H9 (cell line): ENCODE data around the gene CDH24. TPM values are rescaled to one million over a fixed set of nuclear protein-coding genes. Genes with fewer than 3 reads are reported as not detected.

Source experiments
- DNase-seq: peaks from one replicate; pipeline ENCODE4 v3.0.0-alpha.2; 2017
- H2AFZ ChIP-seq: one replicate; pipeline ENCODE4 v1.6.1; 2013; ENCODE audit warnings: mild to moderate bottlenecking, low read length, control low read depth, moderate library complexity
- H2AK5ac ChIP-seq: 2 replicates; pipeline ENCODE4 v1.6.1; 2013; ENCODE audit warnings: low read length, control low read depth, mixed read lengths; ENCODE audit not compliant: insufficient read length
- H2BK120ac ChIP-seq: one replicate; pipeline ENCODE4 v1.6.1; 2013; ENCODE audit warnings: low read depth, mild to moderate bottlenecking, low read length, control low read depth, inconsistent platforms; ENCODE audit not compliant: poor library complexity, severe bottlenecking
- H2BK12ac ChIP-seq: 2 replicates; pipeline ENCODE4 v1.6.1; 2013; ENCODE audit warnings: low read length, control low read depth, mixed read lengths, low read depth; ENCODE audit not compliant: insufficient read length
- H2BK15ac ChIP-seq: 2 replicates; pipeline ENCODE4 v1.6.1; 2013; ENCODE audit warnings: low read depth, low read length, control low read depth
- H2BK20ac ChIP-seq: one replicate; pipeline ENCODE4 v1.6.1; 2013; ENCODE audit warnings: low read depth, mild to moderate bottlenecking, low read length, control low read depth, inconsistent platforms; ENCODE audit not compliant: poor library complexity, severe bottlenecking
- H2BK5ac ChIP-seq: 2 replicates; pipeline ENCODE4 v1.6.1; 2013; ENCODE audit warnings: low read length, control low read depth, mixed read lengths; ENCODE audit not compliant: insufficient read length
- H3K14ac ChIP-seq: 2 replicates; pipeline ENCODE4 v1.6.1; 2013; ENCODE audit warnings: low read length, control low read depth; ENCODE audit not compliant: insufficient read depth
- H3K18ac ChIP-seq: 2 replicates; pipeline ENCODE4 v1.6.1; 2013; ENCODE audit warnings: low read depth, mild to moderate bottlenecking, mixed read lengths, low read length, control low read depth; ENCODE audit not compliant: insufficient read length
- H3K23ac ChIP-seq: 2 replicates; pipeline ENCODE4 v1.6.1; 2013; ENCODE audit warnings: low read length, control low read depth, mixed read lengths, low read depth; ENCODE audit not compliant: insufficient read length
- H3K23me2 ChIP-seq: 2 replicates; pipeline ENCODE4 v1.6.1; 2013; ENCODE audit warnings: low read depth, mild to moderate bottlenecking, mixed read lengths, low read length, control low read depth; ENCODE audit not compliant: insufficient read length, poor library complexity, severe bottlenecking
- H3K27ac ChIP-seq: 2 replicates; pipeline ENCODE4 v1.5.1; 2013; ENCODE audit warnings: low read length, control low read depth, mixed read lengths, low read depth; ENCODE audit not compliant: insufficient read length
- H3K27me3 ChIP-seq: 2 replicates; pipeline ENCODE4 v1.6.1; 2013; ENCODE audit warnings: low read length, control low read depth, inconsistent platforms; ENCODE audit not compliant: insufficient read depth
- H3K4ac ChIP-seq: 2 replicates; pipeline ENCODE4 v1.6.1; 2013; ENCODE audit warnings: low read depth, mild to moderate bottlenecking, control low read depth, inconsistent platforms, low read length, moderate library complexity
- H3K4me1 ChIP-seq: 2 replicates; pipeline ENCODE4 v1.6.1; 2013; ENCODE audit warnings: low read length, control low read depth, inconsistent platforms; ENCODE audit not compliant: insufficient read depth
- H3K4me2 ChIP-seq: 2 replicates; pipeline ENCODE4 v1.6.1; 2013; ENCODE audit warnings: low read length, control low read depth, mixed read lengths; ENCODE audit not compliant: insufficient read length, insufficient read depth
- H3K56ac ChIP-seq: 2 replicates; pipeline ENCODE4 v1.6.1; 2013; ENCODE audit warnings: low read depth, mild to moderate bottlenecking, mixed read lengths, low read length, control low read depth; ENCODE audit not compliant: insufficient read length
- H3K79me1 ChIP-seq: 2 replicates; pipeline ENCODE4 v1.6.1; 2013; ENCODE audit warnings: low read depth, mild to moderate bottlenecking, moderate library complexity, low read length, control low read depth, inconsistent platforms; ENCODE audit not compliant: insufficient read depth, poor library complexity, severe bottlenecking
- H3K79me2 ChIP-seq: 2 replicates; pipeline ENCODE4 v1.6.1; 2013; ENCODE audit warnings: low read length, control low read depth, inconsistent platforms; ENCODE audit not compliant: insufficient read depth
- H3K9ac ChIP-seq: 2 replicates; pipeline ENCODE4 v1.6.1; 2013; ENCODE audit warnings: low read length, control low read depth, mixed read lengths; ENCODE audit not compliant: insufficient read length; ENCODE audit errors: extremely low read depth
- H3K9me3 ChIP-seq: one replicate; pipeline ENCODE4 v1.6.1; 2013; ENCODE audit warnings: low read depth, low read length, inconsistent platforms; ENCODE audit not compliant: control insufficient read depth
- H3T11ph ChIP-seq: one replicate; pipeline ENCODE4 v1.6.1; 2013; ENCODE audit warnings: mild to moderate bottlenecking, low read length, control low read depth, inconsistent platforms
- H4K20me1 ChIP-seq: one replicate; pipeline ENCODE4 v1.6.1; 2013; ENCODE audit not compliant: control insufficient read depth, insufficient read length, insufficient read depth
- H4K5ac ChIP-seq: 2 replicates; pipeline ENCODE4 v1.6.1; 2013; ENCODE audit warnings: low read depth, mild to moderate bottlenecking, mixed read lengths, low read length, control low read depth; ENCODE audit not compliant: insufficient read length
- H4K8ac ChIP-seq: replicated peaks from 2 replicates; pipeline ENCODE4 v1.6.1; 2013; ENCODE audit warnings: low read length, control low read depth, mixed read lengths, low read depth; ENCODE audit not compliant: insufficient read length
- H4K91ac ChIP-seq: 2 replicates; pipeline ENCODE4 v1.6.1; 2013; ENCODE audit warnings: low read depth, mild to moderate bottlenecking, moderate library complexity, mixed read lengths, low read length, control low read depth; ENCODE audit not compliant: insufficient read length
- H3K27ac Mint-ChIP-seq, 3 experiments: 2 replicates in 2 of 3; 3 replicates in 1 of 3; pipeline ENCODE4 v1.8.0; 2020 to 2021; ENCODE audit warnings: mixed read lengths in 3 of 3, mild to moderate bottlenecking in 1 of 3, moderate library complexity in 1 of 3
- H3K27me3 Mint-ChIP-seq: 2 replicates; pipeline ENCODE4 v1.8.0; 2021; ENCODE audit warnings: low read depth, mild to moderate bottlenecking, moderate library complexity, mixed read lengths
- H3K36me3 Mint-ChIP-seq, 3 experiments: 2 replicates in 2 of 3; 3 replicates in 1 of 3; pipeline ENCODE4 v1.8.0; 2020 to 2021; ENCODE audit warnings: low read depth in 3 of 3, mixed read lengths in 3 of 3; ENCODE audit not compliant: insufficient read depth in 1 of 3
- H3K4me1 Mint-ChIP-seq, 2 experiments: 2 replicates each; pipeline ENCODE4 v1.8.0; 2020; ENCODE audit warnings: mixed read lengths in 2 of 2
- H3K4me3 Mint-ChIP-seq, 2 experiments: 2 replicates in 1 of 2; 3 replicates in 1 of 2; pipeline ENCODE4 v1.8.0; 2020 to 2021; ENCODE audit warnings: mild to moderate bottlenecking in 2 of 2, mixed read lengths in 2 of 2, moderate library complexity in 1 of 2
- H3K9me3 Mint-ChIP-seq, 2 experiments: 2 replicates in 1 of 2; 3 replicates in 1 of 2; pipeline ENCODE4 v1.8.0; 2020; ENCODE audit warnings: mild to moderate bottlenecking in 2 of 2, mixed read lengths in 2 of 2, moderate library complexity in 1 of 2
- WGBS: extraction: QIAGEN DNeasy Blood & Tissue Kit; methylation state at CpG from one replicate; pipeline ENCODE4 v1.1.7; 2013; ENCODE audit warnings: missing lambda C conversion rate, low lambda C conversion rate, mixed read lengths; ENCODE audit not compliant: insufficient read length; ENCODE audit errors: extremely low coverage; 5-methylcytosine and 5-hydroxymethylcytosine counted together
- total RNA-seq: library from RNA; stranded (reverse); gene quantifications from 2 replicates; pipeline ENCODE4 v1.2.1, GENCODE V29; 2021
- TF ChIP-seq, protein P1 (sequence below): fragments of 200-600 bp; sonication (generic); conservative IDR thresholded peaks from 3 replicates; pipeline ENCODE4 v1.8.0; 2021; ENCODE audit warnings: antibody characterized with exemption, mild to moderate bottlenecking

CDH24 gene
- total RNA-seq, 1 experiment from 2014 or later, result 16.7 TPM

DNA sequence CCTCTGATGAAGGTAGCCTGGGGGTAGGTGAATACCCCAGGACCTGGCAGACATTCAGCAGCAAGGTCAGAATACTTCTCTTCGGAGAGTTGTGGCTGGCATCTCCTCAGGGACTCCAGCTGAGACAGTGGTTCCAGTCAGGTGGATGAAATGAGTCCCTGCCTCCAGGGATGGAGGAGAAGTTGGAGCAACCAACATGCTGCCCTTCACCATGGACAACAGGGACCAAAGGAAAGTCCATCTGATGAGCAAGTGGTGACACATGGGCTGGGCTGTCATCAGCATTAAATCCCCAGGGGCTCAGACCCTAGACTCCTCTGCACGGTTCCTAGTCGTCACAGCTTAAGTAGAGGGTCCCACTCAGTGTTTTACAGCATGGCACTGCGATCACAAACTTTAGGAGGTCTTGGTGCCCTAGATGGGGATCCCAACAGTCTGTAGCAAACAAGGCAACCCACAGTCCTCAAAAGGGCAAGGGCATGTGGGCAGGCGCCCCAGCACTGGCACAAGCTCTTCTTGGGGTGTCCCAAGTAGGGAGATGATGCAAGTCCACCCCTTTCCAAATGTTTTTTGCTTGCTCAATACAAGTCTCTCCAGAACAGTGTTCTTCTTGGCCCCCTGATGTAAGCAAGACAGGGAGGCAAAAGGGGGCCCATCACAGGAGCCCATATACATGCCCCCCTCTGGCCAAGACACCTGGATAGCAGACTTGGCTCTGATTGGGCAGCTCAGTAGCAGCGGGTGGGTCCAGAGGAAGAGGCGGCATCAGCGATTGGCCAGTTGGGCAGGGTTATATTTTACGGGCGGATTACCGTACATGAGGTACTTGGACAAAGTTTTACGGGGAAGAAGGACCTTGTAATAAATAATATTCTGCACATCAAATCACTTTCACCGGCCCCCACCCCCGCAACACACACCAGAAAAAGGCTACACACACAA is 10.8 kb upstream of the CDH24 start:
- Histone ChIP-seq H2BK5ac (no peak overlapping the region), H3K56ac (no peak overlapping the region), H3K27me3 (no peaks in the 10 kb centered on the region), H2BK15ac (no peak overlapping the region), H3K23me2 (peaks cover 12% of the 10 kb centered on the region), H3K9ac (no peak overlapping the region), H3K79me2 (peaks cover 5% of the 10 kb centered on the region; the same call in 1 of the 2 replicates), H3K4me2 (no peak overlapping the region), H2AK5ac (no peak overlapping the region), H4K91ac (no peak overlapping the region), H3K9me3 (no peaks in the 10 kb centered on the region), H2BK120ac (no peak overlapping the region), H2BK12ac (no peak overlapping the region), H4K20me1 (peaks cover 3% of the 10 kb centered on the region), H3K18ac (no peak overlapping the region), H2AFZ (no peak overlapping the region), H3K23ac (no peak overlapping the region), H4K8ac (no peak overlapping the region), H3K4me1 (0 out of 2 replicates have a peak, but pooled peaks cover 3% of the 10 kb centered on the region), H3K79me1 (peaks cover 17% of the 10 kb centered on the region), H3K27ac (no peak overlapping the region), H2BK20ac (no peak overlapping the region), H3K14ac (no peak overlapping the region), H4K5ac (no peak overlapping the region), H3K4ac (no peak overlapping the region), H3T11ph (no peak overlapping the region)
- peak overlapping the region in 1 of 2 experiments; percentile 68; a peak in 3 of 5 replicates for H3K4me3 Mint-ChIP-seq
- TF ChIP-seq, protein P1, sequence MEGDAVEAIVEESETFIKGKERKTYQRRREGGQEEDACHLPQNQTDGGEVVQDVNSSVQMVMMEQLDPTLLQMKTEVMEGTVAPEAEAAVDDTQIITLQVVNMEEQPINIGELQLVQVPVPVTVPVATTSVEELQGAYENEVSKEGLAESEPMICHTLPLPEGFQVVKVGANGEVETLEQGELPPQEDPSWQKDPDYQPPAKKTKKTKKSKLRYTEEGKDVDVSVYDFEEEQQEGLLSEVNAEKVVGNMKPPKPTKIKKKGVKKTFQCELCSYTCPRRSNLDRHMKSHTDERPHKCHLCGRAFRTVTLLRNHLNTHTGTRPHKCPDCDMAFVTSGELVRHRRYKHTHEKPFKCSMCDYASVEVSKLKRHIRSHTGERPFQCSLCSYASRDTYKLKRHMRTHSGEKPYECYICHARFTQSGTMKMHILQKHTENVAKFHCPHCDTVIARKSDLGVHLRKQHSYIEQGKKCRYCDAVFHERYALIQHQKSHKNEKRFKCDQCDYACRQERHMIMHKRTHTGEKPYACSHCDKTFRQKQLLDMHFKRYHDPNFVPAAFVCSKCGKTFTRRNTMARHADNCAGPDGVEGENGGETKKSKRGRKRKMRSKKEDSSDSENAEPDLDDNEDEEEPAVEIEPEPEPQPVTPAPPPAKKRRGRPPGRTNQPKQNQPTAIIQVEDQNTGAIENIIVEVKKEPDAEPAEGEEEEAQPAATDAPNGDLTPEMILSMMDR, result no peak
- WGBS, result no CpG with 5 or more reads among the region's 14 CpGs
- H3K27ac Mint-ChIP-seq, result peak overlapping the region; percentile 92 to 95 (median 93); a peak in 5 of 7 replicates
- H3K36me3 Mint-ChIP-seq, result peaks cover 49 to 84% (median 72%) of the 10 kb centered on the region in 3 experiments
- no peak for DNase-seq
- no peaks in the 10 kb centered on the region for H3K9me3 Mint-ChIP-seq
- peaks cover 35 to 52% of the 10 kb centered on the region in 2 experiments for H3K4me1 Mint-ChIP-seq
- H3K27me3 Mint-ChIP-seq, result no peaks in the 10 kb centered on the region; the same call in 1 of the 2 replicates
